ENCODE data around the gene EMC10. TPM values are rescaled to one million over a fixed set of nuclear protein-coding genes. Genes with fewer than 3 reads are reported as not detected.

Gene EMC10
- total RNA-seq, 4 donors from 2014 or later = 139 to 250 (median 214) TPM

DNA sequence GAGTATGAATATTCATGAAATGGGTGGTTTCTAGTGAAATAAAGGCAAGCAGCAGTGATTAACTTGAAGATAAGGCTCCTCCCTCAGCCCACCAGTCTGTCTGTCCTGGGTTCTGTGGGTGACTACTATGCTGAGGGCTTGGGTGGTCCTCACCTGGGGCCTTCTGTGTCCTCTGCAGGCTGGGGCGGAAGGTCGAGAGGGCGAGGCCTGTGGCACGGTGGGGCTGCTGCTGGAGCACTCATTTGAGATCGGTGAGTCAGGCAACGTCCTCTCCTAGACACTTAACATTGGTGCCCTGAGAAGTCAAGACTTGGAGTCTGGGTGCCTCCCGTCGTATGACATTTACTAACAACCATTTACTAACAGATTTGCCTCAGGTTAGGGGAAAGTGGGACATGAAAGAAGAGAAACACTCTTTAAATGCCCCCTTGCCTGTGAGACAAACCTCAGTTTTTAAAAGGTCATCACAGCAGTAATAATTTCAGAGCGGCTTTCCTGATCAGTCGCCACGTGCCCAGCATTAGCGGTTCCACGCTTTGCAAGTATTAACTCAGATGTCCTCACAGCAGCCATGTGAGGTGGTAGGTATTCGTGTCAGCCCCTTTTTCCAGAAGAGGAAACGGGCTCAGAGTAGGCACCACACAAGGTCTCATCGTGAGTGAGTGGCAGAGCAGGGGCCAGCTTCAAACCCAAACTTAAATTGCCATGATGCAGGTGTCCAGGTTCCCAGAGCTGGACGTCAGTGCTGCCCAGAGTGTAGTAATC is 1.6 kb downstream of the EMC10 start:
- TF ChIP-seq POLR2A (IDR thresholded peaks at IDR 0.05) = no peak

DNA sequence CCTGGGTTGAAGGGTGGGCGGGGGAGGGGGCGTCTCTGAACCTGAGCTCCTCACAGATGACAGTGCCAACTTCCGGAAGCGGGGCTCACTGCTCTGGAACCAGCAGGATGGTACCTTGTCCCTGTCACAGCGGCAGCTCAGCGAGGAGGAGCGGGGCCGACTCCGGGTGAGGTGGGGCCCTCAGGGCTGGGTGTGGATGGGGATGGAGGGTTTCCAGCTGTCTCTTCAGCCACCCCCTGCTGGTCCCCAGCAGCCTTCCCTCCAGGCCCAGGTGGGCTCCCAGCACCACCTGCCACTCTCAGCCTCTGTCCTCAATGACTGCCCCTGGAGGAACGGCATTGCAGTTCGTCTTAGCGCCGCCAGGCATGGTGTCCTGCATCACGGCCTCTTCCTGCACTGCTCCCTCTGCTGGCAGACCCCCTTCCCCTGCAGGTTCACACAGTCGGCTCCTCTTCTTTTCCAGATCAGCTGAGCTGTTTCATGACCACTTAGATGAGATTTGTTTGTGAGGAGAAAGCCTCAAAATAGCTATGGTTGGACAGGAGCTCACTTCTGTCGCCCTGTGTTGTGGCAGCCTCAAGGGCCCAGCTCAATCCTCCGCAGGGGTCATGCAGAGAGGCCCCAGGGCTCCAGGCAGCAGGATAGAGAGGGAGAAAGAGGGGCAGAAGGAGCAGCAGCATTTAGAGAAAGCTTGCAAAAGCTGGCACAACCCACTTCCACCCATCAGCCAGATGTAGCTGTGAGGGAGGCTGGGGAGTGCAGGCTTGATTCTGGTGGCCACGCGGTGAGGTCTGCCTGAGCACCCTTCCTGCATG is 2.8 kb downstream of the EMC10 start:
- no peak overlapping the region for H3K4me3 ChIP-seq (replicated peaks in 1 of 3)
- H3K27me3 ChIP-seq = no peaks in the 10 kb centered on the region
- WGBS, 2 donors = 83 to 87% methylated on average over 17 of the region's 19 CpGs
- TF ChIP-seq POLR2A (IDR thresholded peaks at IDR 0.05) = no peak
- TF ChIP-seq, protein P1, sequence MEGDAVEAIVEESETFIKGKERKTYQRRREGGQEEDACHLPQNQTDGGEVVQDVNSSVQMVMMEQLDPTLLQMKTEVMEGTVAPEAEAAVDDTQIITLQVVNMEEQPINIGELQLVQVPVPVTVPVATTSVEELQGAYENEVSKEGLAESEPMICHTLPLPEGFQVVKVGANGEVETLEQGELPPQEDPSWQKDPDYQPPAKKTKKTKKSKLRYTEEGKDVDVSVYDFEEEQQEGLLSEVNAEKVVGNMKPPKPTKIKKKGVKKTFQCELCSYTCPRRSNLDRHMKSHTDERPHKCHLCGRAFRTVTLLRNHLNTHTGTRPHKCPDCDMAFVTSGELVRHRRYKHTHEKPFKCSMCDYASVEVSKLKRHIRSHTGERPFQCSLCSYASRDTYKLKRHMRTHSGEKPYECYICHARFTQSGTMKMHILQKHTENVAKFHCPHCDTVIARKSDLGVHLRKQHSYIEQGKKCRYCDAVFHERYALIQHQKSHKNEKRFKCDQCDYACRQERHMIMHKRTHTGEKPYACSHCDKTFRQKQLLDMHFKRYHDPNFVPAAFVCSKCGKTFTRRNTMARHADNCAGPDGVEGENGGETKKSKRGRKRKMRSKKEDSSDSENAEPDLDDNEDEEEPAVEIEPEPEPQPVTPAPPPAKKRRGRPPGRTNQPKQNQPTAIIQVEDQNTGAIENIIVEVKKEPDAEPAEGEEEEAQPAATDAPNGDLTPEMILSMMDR (IDR thresholded peaks at IDR 0.05) = no peak
- H3K4me1 ChIP-seq = peaks cover 10 to 17% of the 10 kb centered on the region in 2 donors
- H3K9me3 ChIP-seq = no peaks in the 10 kb centered on the region
- H3K36me3 ChIP-seq = peaks cover 41 to 54% of the 10 kb centered on the region in 2 donors
- intact Hi-C loops (cut with DNase I) = loop anchor here (5.0 kb wide), 1 partner anchor 33 kb away; the partner anchor contains the start of genes ASPDH and JOSD2
- no peak overlapping the region for H3K27ac ChIP-seq
- no peak for DNase-seq

More for the DNA sequence above, 1.6 kb downstream of the EMC10 start:
- Histone ChIP-seq H3K27me3 (no peaks in the 10 kb centered on the region), H3K9me3 (no peaks in the 10 kb centered on the region), H3K27ac (no peak overlapping the region), H3K4me3 (replicated peaks in 1 of 3) (no peak overlapping the region), H3K4me1 (peaks cover 10 to 17% of the 10 kb centered on the region in 2 donors), H3K36me3 (peaks cover 39 to 48% of the 10 kb centered on the region in 2 donors)
- DNase-seq = no peak
- 94 to 95% methylated on average over 16 to 17 of the region's 17 CpGs for WGBS, 2 donors
- intact Hi-C loops (cut with DNase I) = loop anchor here (5.0 kb wide), 1 partner anchor 34 kb away; the partner anchor contains the start of genes ASPDH and JOSD2

DNA sequence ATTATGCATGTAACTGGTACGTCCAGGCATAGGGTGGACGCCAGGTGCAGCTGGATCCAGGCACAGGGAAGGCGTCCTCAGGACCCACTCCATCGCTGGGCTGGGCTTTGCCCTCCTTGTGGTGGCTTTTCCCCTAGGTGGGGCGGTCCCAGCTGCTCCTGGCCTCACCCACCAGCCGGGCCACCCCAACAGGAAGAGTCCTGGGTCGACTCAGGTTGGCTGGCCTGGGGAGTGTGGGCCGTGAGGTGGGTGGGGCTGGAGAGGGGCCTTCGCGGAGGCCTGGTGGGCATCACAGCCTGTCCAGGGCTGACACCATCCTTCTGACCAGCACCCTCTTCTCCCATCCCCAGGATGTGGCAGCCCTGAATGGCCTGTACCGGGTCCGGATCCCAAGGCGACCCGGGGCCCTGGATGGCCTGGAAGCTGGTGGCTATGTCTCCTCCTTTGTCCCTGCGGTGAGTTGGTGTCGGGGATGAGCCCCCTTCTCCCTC is 3.5 kb downstream of the EMC10 start:
- Histone ChIP-seq H3K36me3 (peaks cover 41 to 54% of the 10 kb centered on the region in 2 donors), H3K4me1 (peaks cover 10 to 17% of the 10 kb centered on the region in 2 donors), H3K27me3 (no peaks in the 10 kb centered on the region), H3K9me3 (no peaks in the 10 kb centered on the region), H3K4me3 (replicated peaks in 1 of 3) (no peak overlapping the region), H3K27ac (no peak overlapping the region)
- TF ChIP-seq, protein P1 (IDR thresholded peaks at IDR 0.05) = no peak
- TF ChIP-seq POLR2A (IDR thresholded peaks at IDR 0.05) = no peak
- DNase-seq = no peak
- intact Hi-C loops (cut with DNase I) = loop anchor here (5.0 kb wide), 1 partner anchor 32 kb away; the partner anchor contains the start of genes ASPDH and JOSD2
- WGBS, 2 donors = 95% methylated on average over 6 to 16 of the region's 16 CpGs

DNA sequence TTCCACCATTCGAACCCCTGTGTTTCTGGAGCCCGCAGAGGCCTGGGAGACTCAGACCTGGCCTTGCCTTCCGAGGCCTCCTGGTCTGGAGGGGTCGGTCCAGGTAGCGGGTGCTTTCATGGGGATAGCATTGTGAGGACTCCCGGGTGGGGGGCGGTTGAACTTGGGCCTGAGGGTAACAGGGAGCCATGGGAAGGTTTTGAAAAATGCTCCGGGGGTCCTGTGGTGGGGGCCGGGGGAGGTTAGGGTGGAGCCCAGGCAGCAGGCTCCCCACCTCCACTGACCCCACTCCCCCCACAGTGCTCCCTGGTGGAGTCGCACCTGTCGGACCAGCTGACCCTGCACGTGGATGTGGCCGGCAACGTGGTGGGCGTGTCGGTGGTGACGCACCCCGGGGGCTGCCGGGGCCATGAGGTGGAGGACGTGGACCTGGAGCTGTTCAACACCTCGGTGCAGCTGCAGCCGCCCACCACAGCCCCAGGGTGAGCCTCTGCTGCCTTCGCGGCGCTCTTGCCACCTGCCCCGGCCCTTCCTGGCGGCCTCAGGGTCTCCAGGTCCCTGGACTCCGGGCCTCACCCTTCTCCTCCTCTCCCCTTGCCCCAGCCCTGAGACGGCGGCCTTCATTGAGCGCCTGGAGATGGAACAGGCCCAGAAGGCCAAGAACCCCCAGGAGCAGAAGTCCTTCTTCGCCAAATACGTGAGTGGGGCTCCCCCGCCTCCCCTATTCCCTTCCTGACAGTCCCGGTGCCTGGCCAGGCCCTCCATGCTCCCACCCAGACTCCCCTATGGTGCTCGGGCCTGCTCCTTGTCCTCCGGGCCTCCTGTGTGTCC is 4.2 kb downstream of the EMC10 start:
- no peaks in the 10 kb centered on the region for H3K27me3 ChIP-seq
- TF ChIP-seq, protein P1 (IDR thresholded peaks at IDR 0.05) = no peak
- no peak for TF ChIP-seq POLR2A (IDR thresholded peaks at IDR 0.05)
- no peak overlapping the region for H3K4me3 ChIP-seq (replicated peaks in 1 of 3)
- intact Hi-C loops (cut with DNase I) = no loop called here
- no peak overlapping the region for H3K27ac ChIP-seq
- WGBS, 2 donors = 90 to 93% methylated on average over 31 to 32 of the region's 37 CpGs
- no peak for DNase-seq
- H3K36me3 ChIP-seq = peaks cover 41 to 54% of the 10 kb centered on the region in 2 donors
- H3K9me3 ChIP-seq = no peaks in the 10 kb centered on the region
- H3K4me1 ChIP-seq = peaks cover 10 to 17% of the 10 kb centered on the region in 2 donors

All from thyroid gland (tissue), 4 donors.